ENCODE measurements around the gene ST7. TPM values are rescaled to one million over a fixed set of nuclear protein-coding genes. Genes with fewer than 3 reads are reported as not detected.

ST7 gene
- total RNA-seq, 2 experiments from 2014 or later, result 5.9 to 9.2 TPM

DNA sequence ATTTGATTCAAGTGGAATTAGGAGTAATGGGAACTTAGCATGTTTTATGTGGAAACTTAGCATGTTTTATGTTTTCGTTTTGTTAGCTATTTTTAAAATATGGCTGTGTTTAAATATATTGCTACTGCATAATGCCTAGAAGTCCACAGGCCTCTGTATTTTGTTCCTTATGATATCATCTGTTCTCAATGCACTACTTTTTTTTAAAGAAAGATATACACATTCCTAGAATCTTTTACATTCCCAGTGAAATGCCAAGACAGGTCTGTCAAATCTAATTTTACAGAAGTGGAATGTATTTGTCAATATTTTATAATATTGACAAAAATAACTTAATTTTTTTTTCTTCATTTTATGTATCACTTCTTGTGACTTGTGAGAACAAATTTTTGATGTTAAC is 51.6 kb downstream of the ST7 start:
- DNase-seq (no peak), ATAC-seq (no peak)
- no peak overlapping the region for H3K27ac Mint-ChIP-seq
- H3K4me3 Mint-ChIP-seq, result no peak overlapping the region
- no peaks in the 10 kb centered on the region for H3K27me3 Mint-ChIP-seq
- ChIA-PET CTCF (interaction anchor here (10.8 kb wide), 1 partner anchor 17 kb away, joined by 146 read pairs; no protein-coding TSS in a partner anchor), POLR2A (no interaction called here)
- H3K36me3 Mint-ChIP-seq (ENCODE audit: low read depth), result no peaks in the 10 kb centered on the region
- no peaks in the 10 kb centered on the region for H3K9me3 Mint-ChIP-seq
- intact Hi-C loops (cut with micrococcal nuclease), result no loop called here
- peaks cover 45% of the 10 kb centered on the region for H3K4me1 Mint-ChIP-seq (ENCODE audit: low read depth)
- TF ChIP-seq, protein P1, sequence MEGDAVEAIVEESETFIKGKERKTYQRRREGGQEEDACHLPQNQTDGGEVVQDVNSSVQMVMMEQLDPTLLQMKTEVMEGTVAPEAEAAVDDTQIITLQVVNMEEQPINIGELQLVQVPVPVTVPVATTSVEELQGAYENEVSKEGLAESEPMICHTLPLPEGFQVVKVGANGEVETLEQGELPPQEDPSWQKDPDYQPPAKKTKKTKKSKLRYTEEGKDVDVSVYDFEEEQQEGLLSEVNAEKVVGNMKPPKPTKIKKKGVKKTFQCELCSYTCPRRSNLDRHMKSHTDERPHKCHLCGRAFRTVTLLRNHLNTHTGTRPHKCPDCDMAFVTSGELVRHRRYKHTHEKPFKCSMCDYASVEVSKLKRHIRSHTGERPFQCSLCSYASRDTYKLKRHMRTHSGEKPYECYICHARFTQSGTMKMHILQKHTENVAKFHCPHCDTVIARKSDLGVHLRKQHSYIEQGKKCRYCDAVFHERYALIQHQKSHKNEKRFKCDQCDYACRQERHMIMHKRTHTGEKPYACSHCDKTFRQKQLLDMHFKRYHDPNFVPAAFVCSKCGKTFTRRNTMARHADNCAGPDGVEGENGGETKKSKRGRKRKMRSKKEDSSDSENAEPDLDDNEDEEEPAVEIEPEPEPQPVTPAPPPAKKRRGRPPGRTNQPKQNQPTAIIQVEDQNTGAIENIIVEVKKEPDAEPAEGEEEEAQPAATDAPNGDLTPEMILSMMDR (IDR thresholded peaks at IDR 0.05), result no peak

DNA sequence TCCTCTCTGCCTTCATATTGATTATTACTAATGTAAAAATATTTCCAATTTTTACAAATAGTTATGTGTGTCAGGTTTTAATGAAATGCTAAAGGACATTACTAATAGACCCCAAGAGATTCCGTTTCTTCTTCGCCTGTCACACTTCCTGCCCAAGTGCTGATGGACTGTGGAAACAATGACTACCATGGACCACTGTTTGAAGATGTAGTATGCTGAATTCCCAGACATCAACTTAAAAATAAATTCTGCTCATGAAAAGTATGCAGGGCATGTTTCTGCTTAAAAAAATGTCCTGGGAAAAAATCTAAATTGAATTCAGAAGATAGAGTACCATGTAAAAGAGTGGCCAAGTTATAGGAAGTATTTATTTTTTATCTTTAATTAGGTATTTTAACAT is 52.1 kb downstream of the ST7 start:
- intact Hi-C loops (cut with micrococcal nuclease), result no loop called here
- ChIA-PET POLR2A (no interaction called here), CTCF (interaction anchor here (1.0 to 10.8 kb wide), 3 partner anchors 10 to 121 kb away, joined by 6 to 146 read pairs (median 8); no protein-coding TSS in a partner anchor)
- DNase-seq (no peak), ATAC-seq (no peak)
- no peaks in the 10 kb centered on the region for H3K27me3 Mint-ChIP-seq
- no peak overlapping the region for H3K27ac Mint-ChIP-seq
- H3K9me3 Mint-ChIP-seq, result no peaks in the 10 kb centered on the region
- no peak overlapping the region for H3K4me3 Mint-ChIP-seq
- H3K4me1 Mint-ChIP-seq (ENCODE audit: low read depth), result peaks cover 50% of the 10 kb centered on the region
- TF ChIP-seq, protein P1 (IDR thresholded peaks at IDR 0.05), result no peak
- H3K36me3 Mint-ChIP-seq (ENCODE audit: low read depth), result no peaks in the 10 kb centered on the region

DNA sequence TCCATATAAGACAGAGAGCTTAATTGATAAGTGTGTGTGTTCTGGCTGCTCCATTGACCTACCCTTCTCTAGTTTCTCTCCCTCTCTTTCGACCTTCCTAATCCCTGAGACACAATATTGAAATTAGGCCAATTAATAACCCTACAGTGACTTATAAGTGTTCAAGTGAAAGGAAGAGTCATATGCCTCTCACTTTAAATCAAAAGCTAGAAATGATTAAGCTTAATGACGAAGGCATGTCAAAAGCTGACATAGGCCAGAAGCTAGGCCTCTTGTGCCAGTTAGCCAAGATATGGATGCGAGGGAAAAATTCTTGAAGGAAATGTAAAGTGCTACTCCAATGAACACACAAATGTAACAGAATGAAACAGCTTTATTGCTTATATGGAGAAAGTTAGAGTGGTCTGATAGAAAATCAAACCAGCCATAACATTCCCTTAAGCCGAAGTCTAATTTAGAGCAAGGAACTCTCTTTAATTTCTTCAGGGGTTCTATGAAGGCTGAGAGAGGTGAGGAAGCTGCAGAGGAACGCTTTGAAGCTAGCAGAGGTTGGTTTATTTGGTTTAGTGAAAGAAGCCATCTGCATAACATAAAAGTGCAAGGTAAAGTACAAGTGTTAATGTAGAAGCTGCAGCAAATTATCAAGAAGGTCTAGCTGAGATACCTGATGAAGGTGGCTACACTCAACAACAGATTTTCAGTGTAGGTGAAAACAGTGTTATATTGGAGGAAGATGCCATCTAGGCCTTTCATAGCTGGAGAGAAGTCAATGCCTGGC is 53.8 kb downstream of the ST7 start:
- ChIA-PET POLR2A (interaction anchor here (1.0 kb wide), 1 partner anchor 54 kb away, joined by 3 read pairs; the partner anchor contains the start of gene ST7), CTCF (interaction anchor here (0.8 to 10.8 kb wide), 8 partner anchors 11 to 120 kb away, joined by 3 to 146 read pairs (median 4); no protein-coding TSS in a partner anchor)
- Mint-ChIP-seq H3K9me3 (no peaks in the 10 kb centered on the region), H3K27me3 (no peaks in the 10 kb centered on the region), H3K36me3 (ENCODE audit: low read depth) (no peaks in the 10 kb centered on the region), H3K4me1 (ENCODE audit: low read depth) (peaks cover 67% of the 10 kb centered on the region), H3K4me3 (no peak overlapping the region), H3K27ac (peak overlapping the region; percentile 1)
- intact Hi-C loops (cut with micrococcal nuclease), result no loop called here
- DNase-seq, result no peak
- ATAC-seq, result peak; percentile 10
- TF ChIP-seq, protein P1 (IDR thresholded peaks at IDR 0.05), result no peak

DNA sequence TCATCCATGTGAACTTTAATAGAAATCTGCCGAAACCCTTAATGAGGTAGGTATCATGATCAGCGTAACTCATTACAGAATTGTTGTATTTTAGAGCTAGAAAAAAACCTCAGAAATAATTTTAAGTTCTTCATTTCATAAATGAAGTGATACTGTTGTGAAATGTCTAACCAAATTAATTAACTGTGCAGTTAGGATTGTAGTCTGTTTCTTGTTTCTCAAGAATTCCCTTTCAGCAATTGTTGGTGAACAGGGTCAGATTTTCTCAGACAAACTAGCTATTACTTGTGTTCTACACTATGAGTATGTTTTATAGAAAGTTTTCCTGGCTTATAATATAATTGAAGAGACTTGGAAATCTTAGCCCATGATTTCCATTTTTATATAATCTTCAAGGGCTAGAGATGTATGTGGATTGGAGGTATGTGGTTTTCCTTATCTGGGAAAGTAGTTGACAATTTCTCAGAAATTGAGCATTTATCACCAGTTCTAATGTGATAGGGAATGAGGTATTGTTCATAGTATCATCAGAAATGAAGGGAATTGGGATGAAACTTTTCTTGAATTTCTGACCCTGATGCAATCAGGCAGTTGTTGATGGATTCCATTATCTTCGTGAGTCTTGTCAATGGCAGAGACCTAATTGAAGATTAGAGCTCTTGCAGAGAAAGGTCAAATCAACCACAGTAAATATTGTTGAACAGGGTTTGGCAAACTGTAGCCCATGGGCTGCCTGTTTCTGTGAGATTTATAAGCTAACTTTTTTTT is 55.0 kb downstream of the ST7 start:
- intact Hi-C loops (cut with micrococcal nuclease), result no loop called here
- TF ChIP-seq, protein P1 (IDR thresholded peaks at IDR 0.05), result no peak
- Mint-ChIP-seq H3K4me1 (ENCODE audit: low read depth) (peaks cover 75% of the 10 kb centered on the region), H3K27me3 (no peaks in the 10 kb centered on the region), H3K36me3 (ENCODE audit: low read depth) (no peaks in the 10 kb centered on the region), H3K27ac (no peak overlapping the region), H3K4me3 (no peak overlapping the region), H3K9me3 (no peaks in the 10 kb centered on the region)
- ATAC-seq (no peak), DNase-seq (no peak)
- CTCF ChIA-PET, result interaction anchor here (0.8 to 10.8 kb wide), 9 partner anchors 13 to 223 kb away, joined by 3 to 146 read pairs (median 4); no protein-coding TSS in a partner anchor
- POLR2A ChIA-PET, result interaction anchor here (0.9 kb wide), 1 partner anchor 55 kb away, joined by 3 read pairs; the partner anchor contains the start of gene ST7
